MCF 10A (cell line): Measurements from ENCODE around the gene UBXN6. TPM values are rescaled to one million over a fixed set of nuclear protein-coding genes. Genes with fewer than 3 reads are reported as not detected.

Experiments
- BruUV-seq: library from RNA; stranded (reverse); fragments of 400-500 nt; replicated peaks from 2 replicates; lab custom pipeline; 2021; lab: Mats Ljungman, UMichigan
- CTCF ChIA-PET: fragments of 300-600 bp; sonication (Branson Sonifier 250); formaldehyde crosslinking; extraction: SDS; loops from one replicate; lab custom pipeline; 2021; ENCODE audit warnings: antibody characterized with exemption, inconsistent platforms; lab: Yijun Ruan, JAX
- POLR2A ChIA-PET: fragments of 300-600, 350-650 bp; sonication (Branson Sonifier 250); formaldehyde crosslinking; extraction: SDS; loops from one replicate; lab custom pipeline; 2020; ENCODE audit warnings: antibody characterized with exemption, inconsistent platforms; lab: Yijun Ruan, JAX
- DNase-seq: peaks from one replicate; pipeline ENCODE4 v3.0.0-alpha.2; 2018; ENCODE audit not compliant: unreplicated experiment
- H3K27ac Mint-ChIP-seq: one replicate; pipeline ENCODE4 v1.8.0; 2022; ENCODE audit warnings: mild to moderate bottlenecking, low read depth, mixed read lengths; ENCODE audit not compliant: unreplicated experiment
- H3K27me3 Mint-ChIP-seq: one replicate; pipeline ENCODE4 v1.8.0; 2022; ENCODE audit warnings: mixed read lengths; ENCODE audit not compliant: insufficient read depth, unreplicated experiment
- H3K36me3 Mint-ChIP-seq: one replicate; pipeline ENCODE4 v1.8.0; 2022; ENCODE audit warnings: mild to moderate bottlenecking, moderate library complexity, mixed read lengths; ENCODE audit not compliant: insufficient read depth, unreplicated experiment
- H3K4me1 Mint-ChIP-seq: one replicate; pipeline ENCODE4 v1.8.0; 2022; ENCODE audit warnings: mixed read lengths; ENCODE audit not compliant: insufficient read depth, unreplicated experiment
- H3K4me3 Mint-ChIP-seq: one replicate; pipeline ENCODE4 v1.8.0; 2022; ENCODE audit warnings: mild to moderate bottlenecking, moderate library complexity, mixed read lengths; ENCODE audit not compliant: unreplicated experiment
- H3K9me3 Mint-ChIP-seq: one replicate; pipeline ENCODE4 v1.8.0; 2022; ENCODE audit warnings: mixed read lengths; ENCODE audit not compliant: unreplicated experiment
- intact Hi-C: fragments of 100-400 bp; cut with micrococcal nuclease; formaldehyde crosslinking; loops from 2 replicates; pipeline ENCODE4 v1.14.1; 2022
- total RNA-seq: library from RNA; stranded (reverse); gene quantifications from 2 replicates; pipeline ENCODE4 v1.2.3, GENCODE V29; 2022
- TF ChIP-seq, protein P1 (sequence below): fragments of 200-600 bp; IDR thresholded peaks from one replicate; pipeline ENCODE4 v1.8.0; 2022; ENCODE audit warnings: antibody characterized with exemption, mild to moderate bottlenecking; ENCODE audit not compliant: unreplicated experiment

Gene UBXN6
- total RNA-seq, 1 experiment from 2014 or later, result 94.8 TPM

DNA sequence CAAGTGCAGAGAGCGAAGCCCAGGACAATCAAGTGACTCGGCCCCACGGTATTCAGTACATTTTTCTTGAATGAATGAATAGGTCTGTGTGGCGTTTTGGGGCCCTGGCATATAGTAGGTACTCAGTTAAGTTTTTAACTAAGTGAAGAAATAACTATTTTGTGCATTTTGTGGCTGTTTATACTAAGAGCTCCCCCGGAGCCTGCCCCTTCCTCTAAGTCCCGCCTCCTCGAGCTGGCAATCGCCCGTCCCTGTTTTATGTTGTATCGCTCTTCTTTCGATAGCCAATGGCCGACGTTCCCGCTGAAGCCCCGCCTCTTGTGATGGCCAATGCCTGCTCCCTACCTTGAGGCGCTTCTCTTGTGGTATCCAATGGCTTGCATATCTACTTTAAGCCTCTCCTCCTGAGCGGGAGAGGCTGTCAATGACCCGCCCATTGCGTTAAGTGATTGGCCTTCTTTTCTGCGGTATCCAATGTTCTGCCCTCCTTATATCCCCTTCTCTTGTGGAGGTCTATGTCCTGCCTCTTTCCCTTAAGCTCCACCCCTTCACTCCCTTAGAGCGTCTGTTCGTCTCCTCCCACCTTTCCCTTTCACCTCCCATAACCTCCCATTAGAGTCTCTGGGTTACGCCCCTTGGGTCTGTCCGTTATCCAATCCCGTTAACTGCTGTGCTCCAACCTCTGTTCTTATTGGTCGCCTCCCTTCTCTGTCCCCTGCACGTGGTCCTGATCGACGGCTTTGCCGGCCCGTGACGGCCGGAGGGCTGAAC, 14.0 kb upstream of the UBXN6 start:
- intact Hi-C loops, result no loop called here
- Mint-ChIP-seq H3K27me3 (no peaks in the 10 kb centered on the region), H3K4me3 (no peak overlapping the region), H3K4me1 (peaks cover 18% of the 10 kb centered on the region), H3K9me3 (no peaks in the 10 kb centered on the region), H3K36me3 (peaks cover 6% of the 10 kb centered on the region), H3K27ac (no peak overlapping the region)
- TF ChIP-seq, protein P1, sequence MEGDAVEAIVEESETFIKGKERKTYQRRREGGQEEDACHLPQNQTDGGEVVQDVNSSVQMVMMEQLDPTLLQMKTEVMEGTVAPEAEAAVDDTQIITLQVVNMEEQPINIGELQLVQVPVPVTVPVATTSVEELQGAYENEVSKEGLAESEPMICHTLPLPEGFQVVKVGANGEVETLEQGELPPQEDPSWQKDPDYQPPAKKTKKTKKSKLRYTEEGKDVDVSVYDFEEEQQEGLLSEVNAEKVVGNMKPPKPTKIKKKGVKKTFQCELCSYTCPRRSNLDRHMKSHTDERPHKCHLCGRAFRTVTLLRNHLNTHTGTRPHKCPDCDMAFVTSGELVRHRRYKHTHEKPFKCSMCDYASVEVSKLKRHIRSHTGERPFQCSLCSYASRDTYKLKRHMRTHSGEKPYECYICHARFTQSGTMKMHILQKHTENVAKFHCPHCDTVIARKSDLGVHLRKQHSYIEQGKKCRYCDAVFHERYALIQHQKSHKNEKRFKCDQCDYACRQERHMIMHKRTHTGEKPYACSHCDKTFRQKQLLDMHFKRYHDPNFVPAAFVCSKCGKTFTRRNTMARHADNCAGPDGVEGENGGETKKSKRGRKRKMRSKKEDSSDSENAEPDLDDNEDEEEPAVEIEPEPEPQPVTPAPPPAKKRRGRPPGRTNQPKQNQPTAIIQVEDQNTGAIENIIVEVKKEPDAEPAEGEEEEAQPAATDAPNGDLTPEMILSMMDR, result no peak
- peak; percentile 100 for DNase-seq
- POLR2A ChIA-PET, result interaction anchor here (0.5 to 7.6 kb wide), 19 partner anchors 9 to 466 kb away, joined by 3 to 67 read pairs (median 4); partner anchors contain the start of genes CHAF1A, FEM1A, SH3GL1 and STAP2
- CTCF ChIA-PET, result interaction anchor here (0.6 to 1.5 kb wide), 4 partner anchors 15 to 119 kb away, joined by 3 to 5 read pairs (median 3); no protein-coding TSS in a partner anchor
- no TSS peak for BruUV-seq

DNA sequence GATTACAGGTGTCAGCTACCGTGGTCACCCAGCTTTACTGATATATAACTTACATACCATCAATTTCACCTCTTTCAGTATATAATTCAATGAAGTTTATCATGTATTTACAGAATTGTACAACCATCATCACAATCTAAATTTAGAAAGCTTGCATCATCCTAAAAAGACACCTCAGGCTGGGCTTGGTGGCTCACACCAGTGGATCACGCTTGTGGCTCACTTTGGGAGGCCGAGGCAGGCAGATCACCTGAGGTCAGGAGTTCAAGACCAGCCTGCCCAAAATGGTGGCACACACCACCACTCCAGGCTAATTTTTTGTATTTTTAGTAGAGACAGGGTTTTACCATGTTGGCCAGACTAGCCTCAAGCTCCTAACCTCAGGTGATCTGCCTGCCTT, 10.2 kb upstream of the UBXN6 start:
- H3K4me1 Mint-ChIP-seq, result no peaks in the 10 kb centered on the region
- no peaks in the 10 kb centered on the region for H3K36me3 Mint-ChIP-seq
- TF ChIP-seq, protein P1, result no peak
- no peak overlapping the region for H3K4me3 Mint-ChIP-seq
- H3K27me3 Mint-ChIP-seq, result no peaks in the 10 kb centered on the region
- no peak overlapping the region for H3K27ac Mint-ChIP-seq
- H3K9me3 Mint-ChIP-seq, result no peaks in the 10 kb centered on the region
- CTCF ChIA-PET, result interaction anchor here (0.6 kb wide), 1 partner anchor 1933 kb away, joined by 3 read pairs; no protein-coding TSS in a partner anchor
- BruUV-seq, result no TSS peak
- no peak for DNase-seq
- POLR2A ChIA-PET, result interaction anchor here (1.3 to 7.6 kb wide), 3 partner anchors 11 to 125 kb away, joined by 3 to 67 read pairs (median 5); partner anchors contain the start of genes CHAF1A and UBXN6
- intact Hi-C loops, result no loop called here

DNA sequence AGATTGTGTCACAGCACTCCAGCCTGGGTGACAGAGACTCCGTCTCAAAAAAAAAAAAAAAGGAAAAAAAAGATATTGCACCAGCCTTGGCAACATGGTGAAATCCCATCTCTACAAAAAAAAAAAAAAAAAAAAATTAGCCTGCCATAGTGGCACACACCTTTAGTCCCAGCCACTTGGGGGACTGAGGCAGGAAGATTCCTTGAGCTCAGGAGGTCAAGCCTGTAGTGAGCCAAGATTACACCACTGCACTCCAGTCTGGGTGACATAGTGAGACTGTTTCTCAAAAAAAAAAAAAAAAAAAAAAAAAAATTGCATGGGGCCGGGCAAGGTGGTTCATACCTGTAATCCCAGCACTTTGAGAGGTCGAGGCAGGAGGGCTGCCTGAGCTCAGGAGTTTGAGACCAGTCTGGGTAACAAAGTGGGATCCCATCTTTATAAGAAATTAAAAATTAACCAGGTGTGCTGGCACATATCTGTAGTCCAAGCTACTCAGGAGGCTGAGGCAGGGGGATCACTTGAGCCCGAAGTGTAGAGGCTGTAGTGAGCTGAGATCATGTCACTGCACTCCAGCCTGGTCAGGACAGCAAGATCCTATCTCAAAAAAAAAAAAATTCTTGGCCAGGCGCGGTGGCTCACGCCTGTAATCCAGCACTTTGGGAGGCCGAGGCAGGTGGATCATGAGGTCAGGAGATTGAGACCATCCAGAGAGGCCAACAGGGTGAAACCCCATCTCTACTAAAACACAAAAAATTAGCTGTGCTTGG, 7.4 kb upstream of the UBXN6 start:
- H3K4me1 Mint-ChIP-seq, result no peaks in the 10 kb centered on the region
- H3K27ac Mint-ChIP-seq, result no peak overlapping the region
- BruUV-seq, result no TSS peak
- no peaks in the 10 kb centered on the region for H3K9me3 Mint-ChIP-seq
- H3K27me3 Mint-ChIP-seq, result no peaks in the 10 kb centered on the region
- ChIA-PET CTCF (interaction anchor here (0.6 to 0.7 kb wide), 3 partner anchors 88 to 346 kb away, joined by 3 to 4 read pairs (median 3); no protein-coding TSS in a partner anchor), POLR2A (no interaction called here)
- no peak overlapping the region for H3K4me3 Mint-ChIP-seq
- DNase-seq, result no peak
- no peaks in the 10 kb centered on the region for H3K36me3 Mint-ChIP-seq
- TF ChIP-seq, protein P1, result no peak
- intact Hi-C loops, result no loop called here
